Neural progenitor cell (in vitro differentiated cells): ENCODE measurements around the gene DMBX1. TPM values are rescaled to one million over a fixed set of nuclear protein-coding genes. Genes with fewer than 3 reads are reported as not detected.

ENCODE experiments used
- DNase-seq: peaks from one replicate; pipeline ENCODE4 v3.0.0-alpha.2; 2016; ENCODE audit warnings: low spot score
- H2AFZ ChIP-seq: fragments of 200-600 bp; sonication (generic); replicated peaks from 2 replicates; pipeline ENCODE4 v1.6.1; 2016; ENCODE audit warnings: antibody characterized with exemption
- H3F3A ChIP-seq: fragments of 200-600 bp; sonication (generic); 2 replicates; pipeline ENCODE4 v1.6.1; 2016; ENCODE audit warnings: antibody characterized with exemption, low read depth
- H3K27ac ChIP-seq: fragments of 200-600 bp; sonication (generic); 2 replicates; pipeline ENCODE4 v1.5.1; 2016; ENCODE audit warnings: mild to moderate bottlenecking
- H3K27me3 ChIP-seq: fragments of 200-600 bp; sonication (generic); 2 replicates; pipeline ENCODE4 v1.6.1; 2016; ENCODE audit warnings: mild to moderate bottlenecking, moderate library complexity
- H3K36me3 ChIP-seq: fragments of 200-600 bp; sonication (generic); 2 replicates; pipeline ENCODE4 v1.5.1; 2016
- H3K4me1 ChIP-seq: fragments of 200-600 bp; sonication (generic); 2 replicates; pipeline ENCODE4 v1.6.1; 2016; ENCODE audit warnings: mixed run types
- H3K4me2 ChIP-seq: fragments of 200-600 bp; sonication (generic); 2 replicates; pipeline ENCODE4 v1.6.1; 2016
- H3K4me3 ChIP-seq: fragments of 200-600 bp; sonication (generic); 2 replicates; pipeline ENCODE4 v1.5.1; 2016
- H3K79me2 ChIP-seq: fragments of 200-600 bp; sonication (generic); 2 replicates; pipeline ENCODE4 v1.6.1; 2016; ENCODE audit warnings: low read depth
- H3K9ac ChIP-seq: fragments of 200-600 bp; sonication (generic); 2 replicates; pipeline ENCODE4 v1.6.1; 2016
- H3K9me3 ChIP-seq: fragments of 200-600 bp; sonication (generic); 2 replicates; pipeline ENCODE4 v1.5.1; 2016; ENCODE audit warnings: low read depth
- H4K20me1 ChIP-seq: fragments of 200-600 bp; sonication (generic); 2 replicates; pipeline ENCODE4 v1.6.1; 2016; ENCODE audit warnings: low read depth
- H3K27ac Mint-ChIP-seq: 3 replicates; pipeline ENCODE4 v1.8.0; 2021; ENCODE audit warnings: mixed read lengths
- H3K27me3 Mint-ChIP-seq: 2 replicates; pipeline ENCODE4 v1.8.0; 2022; ENCODE audit warnings: low read depth, mild to moderate bottlenecking, inconsistent platforms, moderate library complexity, mixed read lengths; ENCODE audit not compliant: insufficient read depth
- H3K36me3 Mint-ChIP-seq: 3 replicates; pipeline ENCODE4 v1.8.0; 2021; ENCODE audit warnings: mixed read lengths
- H3K4me1 Mint-ChIP-seq: 3 replicates; pipeline ENCODE4 v1.8.0; 2021; ENCODE audit warnings: mixed read lengths
- H3K4me3 Mint-ChIP-seq: 3 replicates; pipeline ENCODE4 v1.8.0; 2021; ENCODE audit warnings: mild to moderate bottlenecking, moderate library complexity, mixed read lengths
- H3K9me3 Mint-ChIP-seq: 3 replicates; pipeline ENCODE4 v1.8.0; 2020; ENCODE audit warnings: mixed read lengths
- EZH2 ChIP-seq: fragments of 200-600 bp; sonication (generic); IDR thresholded peaks from 2 replicates; pipeline ENCODE4 v1.6.1; 2017; ENCODE audit warnings: antibody characterized with exemption, mild to moderate bottlenecking, moderate library complexity
- EZH2phosphoT487 ChIP-seq: fragments of 200-600 bp; sonication (generic); IDR thresholded peaks from 2 replicates; pipeline ENCODE4 v1.6.1; 2017; ENCODE audit warnings: antibody characterized with exemption
- total RNA-seq: library from RNA; depleted of rRNA; stranded (reverse); fragments of >200 nt; gene quantifications from 2 replicates; pipeline ENCODE4 v1.2.3, GENCODE V29; 2015; ENCODE audit warnings: low replicate concordance
- TF ChIP-seq, protein P1 (sequence below): fragments of 200-600 bp; sonication (generic); IDR thresholded peaks from 2 replicates; pipeline ENCODE4 v1.5.1; 2017; ENCODE audit warnings: antibody characterized with exemption, mild to moderate bottlenecking

Gene DMBX1
- total RNA-seq, 1 donor from 2014 or later: 0.06 TPM

DNA sequence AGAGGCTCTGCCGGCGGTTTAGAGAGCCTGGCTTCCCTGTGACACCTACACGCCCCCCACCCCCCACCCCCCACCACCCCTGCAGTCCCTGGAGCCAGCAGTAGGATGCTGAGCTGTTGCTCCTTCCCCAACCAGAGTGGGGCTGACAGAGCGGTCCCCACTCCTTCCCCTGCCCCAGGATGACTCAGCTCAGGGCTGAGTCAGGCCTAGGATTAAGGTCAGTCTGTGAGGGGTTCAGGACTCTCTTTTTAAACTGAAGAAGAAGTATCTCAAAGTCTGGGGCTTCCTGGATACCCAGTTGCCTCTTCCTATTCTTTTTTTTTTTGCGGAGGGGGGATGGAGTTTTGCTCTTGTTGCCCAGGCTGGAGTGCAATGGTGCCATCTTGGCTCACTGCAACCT lies 19.1 kb downstream of the DMBX1 start:
- peaks cover 22% of the 10 kb centered on the region for H3K4me1 Mint-ChIP-seq
- Histone ChIP-seq H3K4me3 (no peak overlapping the region), H3K9me3 (no peaks in the 10 kb centered on the region), H3K79me2 (no peaks in the 10 kb centered on the region), H3K9ac (no peak overlapping the region), H3F3A (no peaks in the 10 kb centered on the region), H3K27me3 (peaks cover 32% of the 10 kb centered on the region), H3K27ac (no peak overlapping the region), H3K36me3 (no peaks in the 10 kb centered on the region), H3K4me1 (no peaks in the 10 kb centered on the region), H2AFZ (no peak overlapping the region), H3K4me2 (no peak overlapping the region), H4K20me1 (peaks cover 5% of the 10 kb centered on the region)
- peaks cover 15% of the 10 kb centered on the region for H3K27me3 Mint-ChIP-seq
- H3K4me3 Mint-ChIP-seq: no peak overlapping the region
- no peak for TF ChIP-seq EZH2
- TF ChIP-seq EZH2phosphoT487: no peak
- TF ChIP-seq, protein P1, sequence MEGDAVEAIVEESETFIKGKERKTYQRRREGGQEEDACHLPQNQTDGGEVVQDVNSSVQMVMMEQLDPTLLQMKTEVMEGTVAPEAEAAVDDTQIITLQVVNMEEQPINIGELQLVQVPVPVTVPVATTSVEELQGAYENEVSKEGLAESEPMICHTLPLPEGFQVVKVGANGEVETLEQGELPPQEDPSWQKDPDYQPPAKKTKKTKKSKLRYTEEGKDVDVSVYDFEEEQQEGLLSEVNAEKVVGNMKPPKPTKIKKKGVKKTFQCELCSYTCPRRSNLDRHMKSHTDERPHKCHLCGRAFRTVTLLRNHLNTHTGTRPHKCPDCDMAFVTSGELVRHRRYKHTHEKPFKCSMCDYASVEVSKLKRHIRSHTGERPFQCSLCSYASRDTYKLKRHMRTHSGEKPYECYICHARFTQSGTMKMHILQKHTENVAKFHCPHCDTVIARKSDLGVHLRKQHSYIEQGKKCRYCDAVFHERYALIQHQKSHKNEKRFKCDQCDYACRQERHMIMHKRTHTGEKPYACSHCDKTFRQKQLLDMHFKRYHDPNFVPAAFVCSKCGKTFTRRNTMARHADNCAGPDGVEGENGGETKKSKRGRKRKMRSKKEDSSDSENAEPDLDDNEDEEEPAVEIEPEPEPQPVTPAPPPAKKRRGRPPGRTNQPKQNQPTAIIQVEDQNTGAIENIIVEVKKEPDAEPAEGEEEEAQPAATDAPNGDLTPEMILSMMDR: no peak
- H3K36me3 Mint-ChIP-seq: no peaks in the 10 kb centered on the region
- H3K9me3 Mint-ChIP-seq: no peaks in the 10 kb centered on the region
- no peak for DNase-seq
- no peak overlapping the region for H3K27ac Mint-ChIP-seq

DNA sequence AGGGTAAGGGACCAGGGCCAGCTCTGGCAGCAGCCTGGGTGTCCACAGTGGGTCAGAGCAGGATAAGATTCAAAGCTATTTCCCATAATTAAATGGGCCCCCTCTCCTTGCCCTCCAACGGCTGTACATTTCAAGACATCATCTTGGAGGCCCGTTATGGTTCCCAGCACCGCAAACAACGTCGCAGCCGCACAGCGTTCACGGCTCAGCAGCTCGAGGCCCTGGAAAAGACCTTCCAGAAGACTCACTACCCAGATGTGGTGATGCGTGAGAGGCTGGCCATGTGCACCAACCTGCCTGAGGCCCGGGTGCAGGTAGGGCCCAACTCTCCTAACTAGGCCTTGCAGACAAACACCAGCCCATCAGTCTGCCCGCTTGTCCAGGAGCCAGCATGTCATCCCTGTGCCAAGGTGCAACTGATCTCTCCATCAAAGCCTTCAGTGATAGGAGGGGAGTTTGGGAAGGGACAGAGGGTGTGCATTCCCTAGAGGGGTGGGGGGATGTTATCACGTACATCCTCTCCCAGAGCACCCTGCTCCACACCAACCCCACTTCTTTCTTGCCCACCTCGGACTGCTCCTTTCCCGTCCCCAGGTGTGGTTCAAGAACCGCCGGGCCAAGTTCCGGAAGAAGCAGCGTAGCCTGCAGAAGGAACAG lies 20.8 kb downstream of the DMBX1 start:
- Histone ChIP-seq H3K4me2 (no peak overlapping the region), H3K4me3 (no peak overlapping the region), H3K9ac (no peak overlapping the region), H4K20me1 (peaks cover 13% of the 10 kb centered on the region), H3K4me1 (no peaks in the 10 kb centered on the region), H3K79me2 (no peaks in the 10 kb centered on the region), H3F3A (no peaks in the 10 kb centered on the region), H3K36me3 (no peaks in the 10 kb centered on the region), H2AFZ (no peak overlapping the region), H3K27me3 (peaks cover 48% of the 10 kb centered on the region), H3K27ac (no peak overlapping the region), H3K9me3 (no peaks in the 10 kb centered on the region)
- Mint-ChIP-seq H3K4me3 (no peak overlapping the region), H3K4me1 (peaks cover 22% of the 10 kb centered on the region), H3K27ac (no peak overlapping the region), H3K9me3 (no peaks in the 10 kb centered on the region), H3K36me3 (no peaks in the 10 kb centered on the region), H3K27me3 (peaks cover 15% of the 10 kb centered on the region)
- no peak for DNase-seq
- TF ChIP-seq EZH2phosphoT487: no peak
- TF ChIP-seq EZH2: no peak
- TF ChIP-seq, protein P1: no peak

DNA sequence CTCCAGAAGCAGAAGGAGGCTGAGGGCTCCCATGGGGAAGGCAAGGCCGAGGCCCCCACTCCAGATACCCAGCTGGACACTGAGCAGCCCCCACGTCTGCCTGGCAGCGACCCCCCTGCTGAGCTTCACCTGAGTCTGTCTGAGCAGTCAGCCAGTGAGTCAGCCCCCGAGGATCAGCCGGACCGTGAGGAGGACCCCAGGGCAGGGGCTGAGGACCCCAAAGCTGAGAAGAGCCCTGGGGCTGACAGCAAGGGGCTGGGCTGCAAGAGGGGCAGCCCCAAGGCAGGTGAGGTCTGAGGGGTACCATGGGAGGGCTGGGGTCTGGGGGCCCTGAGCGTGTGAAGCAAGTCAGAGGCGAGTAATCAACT lies 21.3 kb downstream of the DMBX1 start:
- TF ChIP-seq EZH2: no peak
- no peak for TF ChIP-seq EZH2phosphoT487
- TF ChIP-seq, protein P1: no peak
- Mint-ChIP-seq H3K9me3 (no peaks in the 10 kb centered on the region), H3K36me3 (no peaks in the 10 kb centered on the region), H3K27ac (no peak overlapping the region), H3K4me3 (no peak overlapping the region), H3K27me3 (peaks cover 17% of the 10 kb centered on the region), H3K4me1 (peaks cover 22% of the 10 kb centered on the region)
- H3K36me3 ChIP-seq: no peaks in the 10 kb centered on the region
- no peak for DNase-seq
- H3K9me3 ChIP-seq: no peaks in the 10 kb centered on the region
- H3K4me1 ChIP-seq: peaks cover under 1% of the 10 kb centered on the region
- peaks cover 18% of the 10 kb centered on the region for H4K20me1 ChIP-seq
- no peak overlapping the region for H3K4me2 ChIP-seq
- H3F3A ChIP-seq: peaks cover 2% of the 10 kb centered on the region
- no peak overlapping the region for H3K4me3 ChIP-seq
- H2AFZ ChIP-seq: no peak overlapping the region
- no peak overlapping the region for H3K9ac ChIP-seq
- H3K79me2 ChIP-seq: no peaks in the 10 kb centered on the region
- peaks cover 54% of the 10 kb centered on the region for H3K27me3 ChIP-seq
- H3K27ac ChIP-seq: no peak overlapping the region
